AG09319 (cell line): ENCODE measurements around the gene ERMAP.

Source experiments
- DNase-seq: peaks from one replicate; pipeline ENCODE4 v3.0.0-alpha.2; 2010; ENCODE audit warnings: low read depth; ENCODE audit errors: extremely low read depth
- TF ChIP-seq, protein P1 (sequence below): IDR thresholded peaks from 2 replicates; pipeline ENCODE4 v1.5.1; 2011; ENCODE audit warnings: low read depth, mild to moderate bottlenecking, inconsistent platforms, low read length, moderate library complexity

The ERMAP gene

DNA sequence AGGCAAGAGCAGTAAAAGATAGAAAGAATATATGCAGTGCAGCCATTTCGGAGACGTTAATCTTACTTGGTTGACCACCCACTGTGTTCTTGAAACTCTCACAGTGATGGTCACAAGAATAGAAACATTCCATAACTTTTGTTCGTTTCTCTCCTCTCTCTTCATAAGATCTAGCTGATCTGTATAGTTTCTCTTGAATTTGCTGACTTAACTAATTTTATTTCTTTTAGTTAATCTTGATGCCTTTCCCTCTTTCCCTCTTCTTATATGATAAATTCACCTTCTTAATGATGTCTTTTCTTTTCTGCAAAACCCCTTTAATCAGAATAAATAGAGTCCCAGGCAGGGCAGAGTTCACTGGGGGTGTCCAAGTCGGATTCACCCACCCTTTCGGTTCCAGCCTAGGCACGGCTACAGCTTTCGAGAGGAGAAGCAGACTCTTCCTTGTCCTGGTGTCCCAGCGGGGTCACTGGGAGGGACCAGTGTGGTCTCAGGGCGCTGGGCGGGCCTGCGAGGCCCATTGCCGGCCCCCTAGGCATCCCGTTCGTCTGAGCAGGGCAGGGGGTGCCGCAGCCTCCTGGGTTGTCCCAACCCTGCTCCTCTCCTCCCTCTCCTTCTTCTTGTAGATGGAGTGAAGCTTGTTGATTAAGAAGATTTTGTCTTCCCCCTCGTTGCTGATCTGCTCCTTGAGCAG is 69.3 kb downstream of the ERMAP start:
- no peak for DNase-seq
- TF ChIP-seq, protein P1, sequence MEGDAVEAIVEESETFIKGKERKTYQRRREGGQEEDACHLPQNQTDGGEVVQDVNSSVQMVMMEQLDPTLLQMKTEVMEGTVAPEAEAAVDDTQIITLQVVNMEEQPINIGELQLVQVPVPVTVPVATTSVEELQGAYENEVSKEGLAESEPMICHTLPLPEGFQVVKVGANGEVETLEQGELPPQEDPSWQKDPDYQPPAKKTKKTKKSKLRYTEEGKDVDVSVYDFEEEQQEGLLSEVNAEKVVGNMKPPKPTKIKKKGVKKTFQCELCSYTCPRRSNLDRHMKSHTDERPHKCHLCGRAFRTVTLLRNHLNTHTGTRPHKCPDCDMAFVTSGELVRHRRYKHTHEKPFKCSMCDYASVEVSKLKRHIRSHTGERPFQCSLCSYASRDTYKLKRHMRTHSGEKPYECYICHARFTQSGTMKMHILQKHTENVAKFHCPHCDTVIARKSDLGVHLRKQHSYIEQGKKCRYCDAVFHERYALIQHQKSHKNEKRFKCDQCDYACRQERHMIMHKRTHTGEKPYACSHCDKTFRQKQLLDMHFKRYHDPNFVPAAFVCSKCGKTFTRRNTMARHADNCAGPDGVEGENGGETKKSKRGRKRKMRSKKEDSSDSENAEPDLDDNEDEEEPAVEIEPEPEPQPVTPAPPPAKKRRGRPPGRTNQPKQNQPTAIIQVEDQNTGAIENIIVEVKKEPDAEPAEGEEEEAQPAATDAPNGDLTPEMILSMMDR = no peak

DNA sequence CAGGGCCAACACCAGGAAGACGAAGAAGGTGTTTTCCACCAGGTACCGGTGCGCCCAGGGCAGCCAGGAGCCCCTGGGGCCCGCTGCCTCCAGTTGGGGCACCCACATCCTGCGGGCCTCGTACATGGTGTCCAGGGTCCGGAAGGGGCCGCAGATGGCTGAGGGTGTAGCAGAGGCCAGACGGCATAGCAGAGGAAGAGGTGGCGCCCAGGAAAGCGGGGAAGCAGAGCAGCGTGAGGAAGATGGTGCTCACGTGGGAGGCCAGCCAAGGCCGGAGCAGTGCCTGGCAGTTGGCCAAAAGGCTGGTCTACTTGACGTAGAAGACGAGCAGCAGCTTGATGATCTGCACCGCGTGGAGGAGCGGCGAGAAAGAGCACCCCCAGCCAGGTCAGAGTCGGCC is 69.9 kb downstream of the ERMAP start:
- TF ChIP-seq, protein P1 = no peak
- DNase-seq = no peak

DNA sequence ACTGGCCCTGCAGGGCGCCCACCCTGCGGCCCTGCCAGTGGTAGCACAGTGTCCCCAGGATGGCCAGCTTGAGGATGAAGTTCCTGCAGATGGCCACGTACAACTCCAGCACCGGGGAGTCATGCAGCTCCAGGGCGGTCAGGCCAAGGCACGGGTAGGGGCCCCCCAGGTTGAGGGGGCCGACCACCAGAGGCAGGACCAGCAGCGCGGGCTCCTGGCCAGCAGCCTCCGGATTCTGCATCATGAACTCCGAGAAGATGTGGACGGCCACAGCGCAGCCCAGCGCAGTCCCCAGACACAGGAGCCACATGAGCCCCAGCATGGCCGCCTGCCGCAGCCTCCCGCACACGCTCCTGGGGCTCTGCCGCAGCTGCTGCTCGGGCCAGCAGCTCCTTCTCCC is 70.4 kb downstream of the ERMAP start:
- no peak for DNase-seq
- TF ChIP-seq, protein P1 = no peak

DNA sequence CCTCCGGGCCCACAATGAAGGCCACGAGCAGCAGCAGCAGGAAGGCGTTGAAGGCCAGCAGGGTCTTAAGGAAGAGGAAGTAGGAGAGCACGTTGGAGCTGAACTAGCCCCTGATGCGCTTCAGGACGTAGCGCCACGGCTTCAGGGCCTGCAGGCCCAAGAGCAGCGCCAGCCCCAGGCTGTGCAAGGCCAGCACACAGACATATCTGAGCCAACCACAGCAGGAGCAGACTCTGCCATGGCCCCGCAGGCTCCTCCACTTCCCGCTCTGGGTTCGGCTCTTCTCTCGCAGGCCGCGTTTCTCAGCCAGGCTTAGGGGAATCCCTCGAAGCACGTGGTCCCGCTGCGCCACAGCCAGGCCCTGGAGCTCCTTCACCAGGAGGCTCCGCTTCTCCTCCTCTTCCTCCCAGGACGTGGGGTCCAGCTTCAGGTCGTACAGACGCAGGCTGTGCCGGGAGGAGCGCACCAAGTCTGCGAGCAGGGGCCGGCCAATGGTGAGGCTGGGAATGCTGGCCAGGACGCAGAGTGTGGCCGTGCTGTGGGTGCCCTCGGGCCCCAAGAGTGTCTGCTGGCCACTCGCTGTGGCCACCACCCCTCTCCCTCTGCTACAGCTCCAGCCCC is 71.2 kb downstream of the ERMAP start:
- TF ChIP-seq, protein P1 = no peak
- DNase-seq = no peak

DNA sequence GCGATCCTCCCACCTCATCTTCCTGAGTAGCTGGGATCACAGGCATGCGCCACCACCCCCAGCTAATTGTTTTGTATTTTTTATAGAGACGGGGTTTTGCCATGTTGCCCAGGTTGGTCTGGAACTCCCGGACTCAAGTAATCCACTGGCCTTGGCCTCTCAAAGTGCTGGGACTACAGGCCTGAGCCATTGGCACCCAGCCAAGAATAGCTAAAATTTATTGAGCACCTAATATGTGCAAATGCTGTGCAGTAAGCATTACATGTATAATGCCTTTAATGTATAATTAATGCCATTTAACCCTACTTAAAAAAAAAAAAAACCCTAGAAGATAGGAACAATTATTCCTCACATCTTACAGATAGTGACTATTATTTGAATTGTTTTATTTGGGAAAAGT is 72.3 kb downstream of the ERMAP start:
- TF ChIP-seq, protein P1 = no peak

DNA sequence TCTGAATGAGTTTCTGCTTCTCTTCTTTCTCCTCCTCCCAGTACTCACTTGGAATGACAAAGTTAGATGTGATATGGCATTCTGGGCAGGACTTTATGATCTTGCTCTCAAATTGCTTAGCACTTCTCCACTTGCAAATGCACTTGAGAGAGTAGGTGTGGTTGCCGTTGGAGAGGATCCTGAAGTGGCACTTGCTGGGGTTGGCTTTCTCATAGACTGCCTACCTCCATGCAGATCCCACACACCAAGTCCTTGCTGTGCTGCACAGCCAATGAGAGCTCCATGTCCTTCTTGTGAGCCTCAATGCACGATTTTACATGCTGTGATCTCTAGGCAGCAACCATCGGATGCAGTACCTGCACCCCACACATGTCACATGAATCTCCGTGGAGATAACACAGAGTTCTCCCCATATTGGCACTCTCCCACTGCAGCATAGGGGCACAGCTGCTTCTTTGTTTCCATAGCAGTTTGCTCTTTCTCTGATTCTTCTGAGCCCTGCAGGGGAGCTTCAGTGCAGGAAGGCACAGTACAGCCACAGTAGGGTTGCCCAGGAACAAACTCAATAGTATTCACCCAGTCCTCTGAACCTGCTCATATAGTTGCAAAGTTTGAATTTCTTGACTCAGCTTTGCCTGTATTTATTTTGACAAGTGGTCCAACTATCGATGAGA is 74.7 kb downstream of the ERMAP start:
- TF ChIP-seq, protein P1 = no peak
- DNase-seq = no peak

More for the DNA sequence above, 72.3 kb downstream of the ERMAP start:
- no peak for DNase-seq
